Fibroblast of skin of right quadriceps (primary cell): ENCODE results near the gene OXSR1.
A peak's percentile ranks its signal among the peaks of the same experiment; 100 is the strongest.
"Not testable (repeated sequence)": the region's sequence is repeated elsewhere in the genome, so short reads cannot be mapped to it uniquely, and the experiment has no call there.

ENCODE experiments used
- DNase-seq: peaks from one replicate; pipeline ENCODE4 v3.0.0-alpha.2; 2013

Gene OXSR1

DNA sequence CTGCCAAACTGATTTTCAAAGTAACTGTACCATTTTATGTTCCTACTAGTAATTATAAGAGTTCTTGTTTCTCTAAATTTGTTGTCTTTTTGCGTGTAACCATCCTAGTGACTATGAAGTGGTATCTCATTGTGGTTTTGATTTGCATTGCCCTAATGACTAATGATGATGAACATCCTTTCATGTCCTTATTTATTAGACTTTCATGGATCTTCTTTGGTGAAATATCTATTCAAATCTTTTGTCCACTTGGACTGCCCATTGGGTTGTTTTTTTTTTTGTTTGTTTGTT, 3.6 kb downstream of the OXSR1 start:
- DNase-seq, result peak; percentile 52

DNA sequence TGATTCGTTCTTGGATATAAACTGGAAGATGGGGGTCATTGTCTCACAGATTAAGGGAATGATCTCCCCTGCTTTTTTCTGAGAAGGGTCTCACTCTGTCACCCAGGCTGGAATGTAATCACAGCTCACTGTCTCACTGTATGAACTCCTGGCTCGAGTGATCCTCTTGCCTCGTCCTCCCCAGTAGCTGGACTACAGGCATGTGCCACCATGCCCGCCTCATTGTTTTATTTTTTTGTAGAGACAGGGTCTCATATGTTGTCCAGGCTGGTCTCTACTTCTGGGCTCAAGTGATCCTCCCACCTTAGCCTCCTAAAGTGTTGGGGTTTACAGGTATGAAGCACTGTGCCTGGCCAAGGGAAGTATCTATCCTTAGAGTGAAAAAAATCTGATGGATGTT, 5.4 kb downstream of the OXSR1 start:
- no peak for DNase-seq

DNA sequence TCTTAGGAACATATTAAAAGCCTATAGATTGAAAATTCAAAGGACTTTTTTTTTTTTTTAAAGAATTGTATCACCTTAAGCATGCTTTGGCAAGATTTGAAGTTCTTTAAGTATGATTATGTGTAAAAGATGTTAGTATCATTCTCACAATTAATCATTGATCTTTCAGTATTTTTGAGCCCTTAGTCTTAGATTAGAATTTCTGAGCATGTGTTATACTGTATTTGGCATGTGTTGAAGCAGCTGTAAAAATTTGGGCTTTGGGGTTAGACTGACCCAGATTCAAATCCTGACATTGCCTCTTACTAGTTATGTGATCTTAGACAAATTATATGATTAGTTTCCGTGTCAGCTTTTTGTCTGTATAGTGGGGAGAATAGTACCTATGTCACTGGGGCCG, 6.3 kb downstream of the OXSR1 start:
- DNase-seq, result no peak

DNA sequence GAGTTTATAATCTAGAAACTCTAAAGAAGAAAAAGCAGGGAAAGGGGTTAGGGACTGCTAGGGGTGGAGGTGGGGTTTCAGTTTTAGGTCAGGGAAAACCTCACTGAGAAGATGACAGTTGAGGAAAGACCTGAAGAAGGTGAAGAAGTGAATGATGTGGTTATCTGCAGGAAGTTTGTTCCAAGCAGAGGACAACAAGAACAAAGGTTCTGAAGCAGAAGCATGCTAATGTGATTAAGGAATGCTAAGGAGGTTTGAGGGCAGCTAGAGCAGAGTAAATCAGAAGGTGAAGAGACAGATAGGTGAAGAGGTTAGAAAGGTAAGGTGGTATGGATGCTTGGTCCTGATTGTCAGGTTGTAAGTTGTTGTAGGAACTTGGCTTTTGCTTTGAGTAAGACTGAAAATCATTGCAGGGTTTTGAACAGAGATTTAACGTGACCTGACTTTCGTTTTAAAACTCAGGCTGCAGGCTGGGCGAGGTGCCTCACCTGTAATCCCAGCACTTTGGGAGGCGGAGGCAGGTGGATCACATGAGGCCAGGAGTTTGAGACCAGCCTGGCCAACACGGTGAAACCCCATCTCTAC, 8.6 kb downstream of the OXSR1 start:
- no peak for DNase-seq

DNA sequence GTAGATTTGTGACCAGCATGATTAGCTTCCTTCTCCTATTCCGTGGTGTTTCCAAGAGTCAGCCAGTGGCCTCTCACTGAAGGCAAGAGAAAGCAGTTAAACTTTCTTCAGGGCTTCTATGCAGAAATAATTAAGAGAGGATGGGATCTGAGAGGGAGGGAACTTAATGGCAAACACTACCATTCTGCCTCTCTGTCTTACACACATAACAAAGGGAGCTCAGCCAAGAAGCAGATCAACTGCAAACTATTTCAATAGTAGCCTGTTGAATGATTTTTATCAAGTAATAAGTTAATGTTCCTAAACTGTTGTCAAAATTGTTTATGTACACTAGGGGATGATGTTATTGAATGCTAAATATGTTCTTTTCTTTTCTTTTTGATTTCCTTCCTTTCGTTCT, 11.8 kb downstream of the OXSR1 start:
- DNase-seq, result no peak

DNA sequence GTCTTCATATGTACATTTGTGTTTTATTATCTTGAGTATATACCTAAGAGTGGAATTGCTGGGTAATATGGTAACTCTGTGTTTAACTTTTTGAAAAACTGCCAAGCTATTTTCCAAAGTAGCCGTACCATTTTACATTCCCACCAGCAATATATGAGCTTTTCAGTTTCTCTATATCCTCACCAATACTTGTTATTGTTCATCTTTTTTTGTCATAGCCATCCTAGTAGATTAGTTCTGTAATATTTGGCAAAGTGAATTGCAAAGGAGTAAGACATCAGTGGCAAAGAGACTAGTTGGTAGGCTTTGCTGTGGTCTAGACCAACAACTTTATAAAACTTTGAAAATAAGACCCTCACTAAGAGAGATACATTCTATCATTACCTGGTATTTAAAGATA, 21.4 kb downstream of the OXSR1 start:
- DNase-seq, result no peak

DNA sequence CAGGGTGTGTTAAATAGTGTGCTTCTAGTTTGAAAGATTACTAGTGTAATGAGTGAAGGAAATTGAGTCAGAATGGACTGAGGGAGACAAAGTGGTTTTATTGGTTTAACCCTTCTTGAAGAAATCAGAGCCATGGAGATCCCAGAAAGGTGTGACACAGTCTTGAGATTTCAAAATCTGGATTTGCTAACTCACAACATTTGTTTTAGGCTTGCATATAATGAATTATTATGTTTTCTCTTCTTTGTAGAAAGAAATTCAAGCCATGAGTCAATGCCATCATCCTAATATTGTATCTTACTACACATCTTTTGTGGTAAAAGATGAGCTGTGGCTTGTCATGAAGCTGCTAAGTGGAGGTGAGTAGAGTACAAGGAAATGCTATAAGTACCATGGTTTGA, 25.1 kb downstream of the OXSR1 start:
- no peak for DNase-seq

DNA sequence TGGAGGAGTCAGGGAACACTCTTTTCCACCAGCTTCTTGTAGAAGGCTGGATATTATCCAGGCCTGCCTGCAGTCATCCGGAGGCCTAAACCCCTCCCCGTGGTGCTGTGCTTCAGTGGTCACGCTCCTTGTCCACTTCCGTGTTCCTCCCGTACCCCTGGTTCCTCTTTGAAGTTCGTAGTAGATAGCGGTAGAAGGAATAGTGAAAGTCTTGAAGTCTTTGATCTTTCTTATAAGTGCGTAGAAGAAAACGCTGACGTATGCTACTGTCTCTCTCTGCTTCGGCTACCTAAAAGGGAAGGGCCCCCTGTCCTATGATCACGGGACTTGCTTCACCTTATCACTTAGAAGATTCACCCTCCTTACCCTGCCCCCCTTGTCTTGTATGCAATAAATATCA, 37.6 kb downstream of the OXSR1 start:
- DNase-seq, result not testable (repeated sequence)

DNA sequence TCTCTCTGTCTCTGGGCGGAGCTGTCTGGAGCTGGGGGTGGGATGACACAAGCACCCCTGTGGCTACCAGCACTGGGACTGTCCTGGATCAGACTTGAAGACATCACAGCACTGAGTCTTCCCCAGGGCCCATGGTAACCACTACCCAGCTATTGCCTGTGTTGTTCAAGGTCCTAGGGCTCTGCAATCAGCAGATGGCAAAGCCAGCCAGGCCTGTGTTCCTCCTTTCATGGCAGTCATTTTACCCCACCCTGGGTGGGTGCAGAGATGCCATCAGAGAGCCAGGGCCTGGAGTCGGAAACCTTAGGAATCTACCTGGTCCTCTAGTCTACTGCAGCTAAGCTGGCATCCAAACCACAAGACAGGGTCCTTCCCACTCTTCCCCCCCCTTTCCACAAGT, 38.4 kb downstream of the OXSR1 start:
- DNase-seq, result no peak

DNA sequence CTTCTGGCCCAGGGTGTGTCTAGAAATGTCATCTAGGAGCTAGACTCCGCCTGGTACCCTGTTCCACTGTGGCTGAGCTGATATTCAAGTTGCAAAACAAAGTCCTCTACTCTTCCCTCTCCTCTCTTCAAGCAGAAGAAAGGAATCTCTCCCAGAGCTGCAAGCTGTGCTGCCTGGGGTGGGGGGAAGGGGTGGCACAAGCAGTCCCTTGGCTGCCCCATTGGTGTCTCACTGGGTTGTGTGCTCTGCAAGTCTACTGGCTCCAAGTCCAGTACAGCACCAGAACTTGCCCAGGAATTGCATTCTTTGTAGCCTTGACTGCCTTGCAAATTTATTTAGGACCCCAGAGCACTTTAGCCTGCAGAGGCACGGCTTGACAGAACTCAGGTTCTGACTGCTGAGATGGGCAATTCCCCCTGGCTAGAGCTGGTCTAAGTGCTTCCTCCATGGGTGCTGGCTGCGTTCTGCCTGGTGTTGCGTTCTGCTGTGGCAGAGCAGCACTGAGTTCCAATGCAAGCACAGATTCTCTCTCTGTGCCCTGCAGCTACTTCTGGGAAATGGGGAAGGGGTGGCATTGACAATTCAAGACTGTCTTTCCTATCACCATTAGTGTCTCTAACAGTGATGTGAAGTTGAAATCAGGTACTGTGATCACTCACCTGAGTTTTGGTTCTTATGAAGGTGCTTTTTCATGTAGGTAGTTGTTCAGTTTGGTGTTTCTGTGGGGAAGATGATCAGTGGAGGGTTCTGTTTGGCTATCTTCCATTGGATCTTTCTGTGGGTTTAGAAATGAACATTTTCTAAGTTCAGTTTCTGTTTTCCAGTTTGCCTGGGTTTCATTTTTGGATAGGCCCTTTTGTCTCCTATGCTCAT, 39.5 kb downstream of the OXSR1 start:
- DNase-seq, result no peak

DNA sequence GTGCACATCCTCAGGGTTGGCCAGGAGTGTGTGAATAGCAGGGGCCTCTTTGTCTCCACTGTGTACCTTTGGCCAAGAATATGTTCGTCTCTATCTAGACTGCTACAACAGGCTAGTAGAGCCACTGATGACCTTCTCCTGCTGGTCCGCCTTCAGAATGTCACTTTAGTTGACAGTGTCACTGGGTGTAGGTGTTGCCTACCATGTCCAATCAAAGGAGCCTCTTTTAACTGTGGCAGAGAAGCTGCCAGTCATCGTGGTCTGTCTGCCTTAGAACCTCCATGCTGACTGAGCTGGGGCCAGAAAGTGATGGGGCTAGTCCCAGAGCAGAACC, 40.1 kb downstream of the OXSR1 start:
- DNase-seq, result no peak

DNA sequence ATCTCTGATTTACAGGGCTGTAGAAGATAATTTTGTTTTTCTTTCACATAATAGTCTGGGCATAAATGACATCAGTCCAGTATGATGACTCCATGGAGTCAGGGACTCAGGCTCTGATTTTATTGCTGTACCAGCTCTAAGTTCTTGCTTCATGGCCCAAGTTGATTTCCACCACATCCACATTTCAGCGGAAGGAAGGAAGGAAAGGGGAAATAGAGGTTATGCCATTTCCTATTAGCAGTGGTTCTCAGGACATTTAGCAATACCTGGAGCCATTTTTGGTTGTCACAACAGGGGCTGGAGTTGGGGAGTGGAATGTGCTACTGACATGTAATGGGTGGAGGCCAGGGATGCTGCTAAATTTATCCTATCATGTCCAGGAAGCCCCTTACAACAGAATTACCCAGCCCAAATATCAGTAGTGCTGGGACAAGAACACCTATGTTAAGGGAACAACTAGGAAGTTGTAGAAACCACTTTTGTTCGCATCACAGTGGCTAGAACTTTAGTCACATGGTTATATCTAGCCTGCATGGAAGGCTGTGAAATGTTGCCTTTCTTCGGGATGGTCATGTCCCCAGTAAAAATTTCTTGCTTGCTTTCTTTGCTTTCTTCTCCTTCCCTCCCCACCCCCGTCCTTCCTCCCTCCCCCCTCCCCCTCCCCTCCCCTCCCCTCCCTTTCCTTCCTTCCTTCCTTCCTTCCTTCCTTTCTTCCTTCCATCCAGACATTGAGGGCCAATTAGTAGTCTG, 42.1 kb downstream of the OXSR1 start:
- no peak for DNase-seq

DNA sequence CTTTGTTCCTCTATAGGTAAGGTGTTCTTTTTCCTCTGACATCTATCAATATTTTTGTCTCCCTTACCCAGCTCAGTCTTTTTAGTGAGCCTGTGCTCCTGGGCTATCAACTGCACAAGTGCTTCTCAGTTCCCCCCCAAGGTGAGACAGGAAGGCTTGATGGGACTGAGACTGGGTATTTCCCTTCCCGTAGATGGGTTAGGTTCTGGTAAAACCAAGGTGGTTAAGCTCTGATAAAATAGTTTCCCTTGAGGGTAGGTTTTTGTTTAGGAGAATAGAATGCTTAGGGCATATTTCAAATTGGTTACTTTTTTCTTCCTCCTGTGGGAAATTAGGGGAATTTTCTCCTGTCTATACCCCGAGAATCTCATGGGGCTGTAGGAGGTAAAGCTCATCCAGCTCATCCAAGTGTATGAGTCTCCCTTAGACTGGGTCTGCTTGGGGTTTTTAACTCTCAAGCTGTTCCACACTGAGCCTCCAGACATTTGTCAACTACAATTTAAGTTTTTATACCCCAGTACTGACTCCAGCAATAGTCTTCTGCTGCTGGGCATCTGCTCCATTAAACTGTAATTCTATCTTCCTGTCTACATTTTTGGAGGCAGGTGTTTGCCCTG, 44.9 kb downstream of the OXSR1 start:
- no peak for DNase-seq

DNA sequence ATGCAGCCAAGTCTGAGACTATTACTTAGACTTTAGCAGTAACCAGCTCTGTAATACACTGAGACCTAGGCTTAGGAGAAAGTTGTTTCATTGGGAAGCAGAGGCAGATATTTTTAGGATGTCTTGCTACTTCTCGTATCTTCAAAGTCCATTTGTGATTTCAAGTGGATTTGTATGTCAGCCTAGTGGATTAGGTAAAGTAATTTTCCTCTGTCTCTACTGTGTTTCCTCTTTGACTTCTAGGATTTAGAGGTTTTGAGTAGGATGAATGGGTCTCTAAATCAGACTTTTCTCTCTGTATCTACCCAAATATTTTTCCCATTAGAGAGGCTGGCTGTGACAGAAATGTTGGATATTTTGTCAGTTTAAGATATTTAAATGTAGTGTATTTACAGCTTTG, 46.8 kb downstream of the OXSR1 start:
- no peak for DNase-seq

DNA sequence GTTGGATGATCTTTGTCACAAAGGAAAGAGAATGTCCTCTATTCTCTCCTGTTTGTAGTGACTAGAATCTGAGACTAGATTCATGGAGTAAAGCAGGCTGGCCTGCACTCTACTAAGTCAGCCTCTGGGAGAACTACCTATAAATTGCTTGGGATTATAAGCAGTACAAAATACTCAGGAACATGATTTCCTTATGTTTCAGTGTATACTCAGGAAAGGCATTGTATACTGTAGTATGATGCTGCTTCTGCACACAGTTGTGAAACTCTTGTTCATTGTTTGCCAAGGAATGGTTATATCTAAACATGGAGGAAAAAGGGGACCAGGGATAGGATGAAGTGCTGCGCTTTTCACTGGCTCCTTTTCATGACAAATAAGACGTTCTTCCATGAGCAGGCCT, 49.2 kb downstream of the OXSR1 start:
- no peak for DNase-seq

DNA sequence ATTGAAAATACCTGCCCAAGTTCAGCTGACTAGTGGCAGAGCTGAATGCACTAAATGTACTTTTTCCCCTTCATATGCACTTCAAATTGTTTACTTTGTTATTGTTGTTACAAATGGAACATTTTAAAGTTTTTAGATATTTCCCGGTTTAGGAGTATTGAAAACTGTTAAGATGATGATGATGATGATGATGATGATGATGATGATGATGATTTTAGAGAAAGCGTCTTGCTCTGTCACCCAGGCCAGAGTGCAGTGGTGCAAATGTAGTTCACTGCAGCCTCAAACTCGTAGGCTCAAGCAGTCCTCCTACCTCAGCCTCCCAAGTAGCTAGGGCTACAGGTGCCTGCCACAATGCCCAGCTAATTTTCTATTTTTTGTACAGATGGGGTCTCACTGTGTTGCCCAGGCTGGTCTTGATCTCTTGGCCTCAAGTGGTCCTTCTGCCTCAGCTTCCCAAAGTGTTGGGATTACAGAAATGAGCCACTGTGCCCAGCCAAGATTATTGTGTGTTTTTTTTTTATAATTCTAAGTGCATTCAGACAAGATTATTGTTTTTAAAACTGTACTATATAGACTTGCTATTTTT, 54.4 kb downstream of the OXSR1 start:
- DNase-seq, result no peak

DNA sequence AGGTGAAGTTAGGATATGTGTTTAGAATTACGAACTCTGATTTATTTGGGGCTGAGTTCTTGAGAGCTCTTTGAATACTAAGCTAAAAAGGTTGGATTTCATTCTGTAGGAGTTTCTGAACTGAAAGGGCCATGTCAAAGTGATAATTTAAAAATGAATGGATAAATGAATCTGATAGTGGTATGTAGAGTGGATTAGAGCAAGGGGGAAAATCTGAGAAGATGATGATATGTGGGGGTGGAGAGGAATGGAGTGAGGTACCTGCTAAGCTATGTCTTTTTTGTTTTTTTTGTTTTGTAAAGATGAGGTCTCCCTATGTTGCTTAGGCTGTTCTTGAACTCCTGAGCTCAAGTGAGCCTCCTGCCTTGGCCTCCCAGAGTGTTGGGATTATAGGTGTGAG, 55.7 kb downstream of the OXSR1 start:
- DNase-seq, result no peak

DNA sequence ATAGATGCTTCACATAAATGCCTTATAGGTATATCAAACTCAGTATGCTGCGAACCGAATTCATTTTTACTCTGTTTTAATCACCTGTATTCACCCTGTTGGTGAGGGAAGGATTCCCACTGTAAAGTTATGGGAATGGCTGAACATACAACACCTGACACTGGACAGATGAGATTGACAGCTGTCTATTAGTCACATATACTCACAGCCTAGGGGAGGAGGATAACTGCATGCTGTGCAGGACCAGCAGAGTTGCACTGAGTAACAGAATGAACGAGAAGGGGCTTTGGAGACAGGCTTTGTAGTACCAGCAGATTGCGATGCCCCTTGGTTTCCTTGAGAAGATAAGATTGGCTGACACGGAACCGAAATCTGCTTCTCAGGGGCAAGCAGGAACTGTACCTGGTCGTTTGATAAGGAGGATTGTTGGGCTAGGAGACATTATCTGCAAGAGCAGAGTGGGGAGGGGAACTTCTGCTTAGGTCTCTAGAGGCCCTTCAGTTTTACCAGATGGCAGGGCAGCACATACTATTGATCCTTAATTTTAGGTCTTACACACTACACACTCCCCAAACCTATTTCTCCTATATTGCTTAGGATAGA, 56.8 kb downstream of the OXSR1 start:
- DNase-seq, result no peak

DNA sequence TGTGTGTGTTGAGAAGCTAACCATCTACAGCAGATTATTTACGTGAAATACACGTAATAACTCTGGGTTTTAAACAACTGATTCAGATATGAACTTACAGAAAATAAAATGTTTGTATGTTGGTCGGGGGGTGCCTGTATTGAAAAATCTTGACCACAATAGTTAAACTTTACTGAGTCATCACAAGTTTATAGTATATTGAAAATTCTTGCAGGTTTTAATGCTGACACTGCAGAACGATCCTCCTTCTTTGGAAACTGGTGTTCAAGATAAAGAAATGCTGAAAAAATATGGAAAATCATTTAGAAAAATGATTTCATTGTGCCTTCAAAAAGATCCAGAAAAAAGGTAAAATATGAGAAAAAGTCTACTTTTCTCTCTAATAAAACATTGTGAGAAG, 59.0 kb downstream of the OXSR1 start:
- peak; percentile 12 for DNase-seq

DNA sequence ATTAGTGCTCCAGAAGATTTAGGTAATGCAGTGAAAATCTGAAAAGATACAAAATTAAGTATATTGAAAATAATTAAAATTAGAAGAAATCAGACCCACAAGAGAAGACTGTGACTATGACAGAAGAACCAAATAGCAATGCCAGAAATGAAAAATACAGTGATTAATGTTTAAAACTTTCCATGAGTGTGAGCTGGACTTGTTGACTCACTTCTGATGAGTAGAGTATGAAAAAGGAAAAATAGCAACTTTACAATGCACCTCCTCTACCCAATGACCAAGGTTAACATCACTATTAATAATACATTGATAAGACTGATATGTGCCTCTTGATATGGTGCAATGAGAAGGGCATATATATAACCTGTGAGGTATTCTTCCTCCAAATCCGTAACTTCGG, 60.9 kb downstream of the OXSR1 start:
- peak; percentile 44 for DNase-seq

DNA sequence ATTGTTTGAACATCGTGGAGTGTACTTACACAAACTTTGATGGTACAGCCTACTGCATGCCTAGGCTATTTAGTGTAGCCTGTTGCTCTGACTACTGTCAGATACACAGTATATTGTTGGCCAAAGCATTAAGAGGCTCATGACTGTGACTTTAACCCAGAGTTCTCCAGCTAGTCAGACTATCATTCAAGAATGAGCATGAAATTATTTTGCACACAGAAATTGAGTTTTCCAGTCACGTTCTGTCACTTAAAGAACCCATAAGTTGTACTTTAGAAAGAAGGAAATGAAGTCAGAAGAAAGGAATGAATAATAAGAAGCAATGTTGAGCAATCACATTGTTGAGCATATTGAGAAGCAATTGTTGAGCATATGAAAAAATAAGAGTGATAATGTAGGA, 62.7 kb downstream of the OXSR1 start:
- DNase-seq, result peak; percentile 75

DNA sequence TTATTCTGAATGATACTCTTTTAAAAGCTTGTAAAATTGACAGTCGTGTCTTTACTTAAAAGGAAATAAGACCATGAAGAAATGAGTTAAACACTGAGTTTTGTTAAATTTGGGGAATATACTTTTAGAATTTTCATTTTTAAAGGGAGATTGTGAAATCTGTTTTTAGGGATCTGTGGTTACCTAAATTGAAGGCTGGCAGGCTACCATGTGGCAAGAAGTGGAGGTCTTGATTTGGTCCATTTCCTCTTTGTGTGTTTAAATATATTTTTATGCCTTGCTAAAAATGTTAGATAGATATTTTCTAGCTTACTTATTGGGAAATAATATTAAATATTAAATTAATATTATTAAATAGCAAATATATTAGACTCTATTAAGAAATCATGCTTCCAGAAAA, 63.7 kb downstream of the OXSR1 start:
- no peak for DNase-seq

DNA sequence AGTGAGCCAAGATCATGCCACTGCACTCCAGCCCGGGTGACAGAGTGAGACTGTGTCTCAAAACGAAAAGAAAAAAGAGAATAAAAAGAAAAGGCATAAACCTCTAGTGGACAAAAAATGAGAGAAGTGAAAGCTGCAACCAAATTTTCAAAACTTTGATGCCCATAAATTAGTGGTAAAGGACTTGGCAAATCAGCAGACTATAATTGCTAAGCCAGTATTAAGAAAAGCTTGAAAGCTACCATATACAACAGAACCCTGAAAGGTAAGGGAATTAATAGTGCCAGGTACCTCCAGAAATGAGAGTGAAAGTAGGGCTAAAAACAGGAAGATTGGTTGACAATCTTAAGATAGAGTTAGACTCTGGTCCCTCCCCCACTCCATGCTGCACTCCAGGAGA, 67.4 kb downstream of the OXSR1 start:
- DNase-seq, result no peak
